Stimulated activated CD4-positive, alpha-beta T cell treated with anti-CD3 and anti-CD28 coated beads, TNF-alpha, amount 100 ng/mL, for 24 hours (primary cell): ENCODE data around the gene SP4.
"Not testable (repeated sequence)": the region's sequence is repeated elsewhere in the genome, so short reads cannot be mapped to it uniquely, and the experiment has no call there.

ENCODE experiments used
- DNase-seq, 3 experiments: peaks; one replicate each; pipeline ENCODE4 v3.0.0-alpha.2; 2020; ENCODE audit warnings: low read depth in 3 of 3

Gene SP4

GRCh38 chr7:21524680-21525079 lies 96.8 kb downstream of the SP4 start:
- no peak for DNase-seq

- DNase-seq: no peak
Observed at GRCh38 chr7:21526007-21526406, 98.1 kb downstream of the SP4 start.

GRCh38 chr7:21526448-21526847 lies 98.6 kb downstream of the SP4 start:
- DNase-seq: no peak

- not testable (repeated sequence) for DNase-seq
Observed at GRCh38 chr7:21532485-21532884, 104.6 kb downstream of the SP4 start.

GRCh38 chr7:21533646-21534045 lies 105.8 kb downstream of the SP4 start:
- DNase-seq: not testable (repeated sequence)

GRCh38 chr7:21536445-21537118 lies 108.7 kb downstream of the SP4 start:
- DNase-seq: not testable (repeated sequence)

- no peak for DNase-seq
Observed at GRCh38 chr7:21538936-21539495, 111.1 kb downstream of the SP4 start.

GRCh38 chr7:21542891-21543527 lies 115.1 kb downstream of the SP4 start, which contains the start of gene DNAH11:
Gene DNAH11 (plus strand): TSS chr7:21543039. CDS start chr7:21543246, 207 bp downstream.
- DNase-seq: peak in 1 of 3 experiments; percentile 45

GRCh38 chr7:21543528-21544302 lies 115.8 kb downstream of the SP4 start:
- DNase-seq: peak in 1 of 3 experiments; percentile 4

- DNase-seq: no peak
Observed at GRCh38 chr7:21544303-21544656, 116.4 kb downstream of the SP4 start.

- no peak for DNase-seq
Observed at GRCh38 chr7:21544715-21545114, 116.8 kb downstream of the SP4 start.

- DNase-seq: no peak
Observed at GRCh38 chr7:21547501-21547900, 119.6 kb downstream of the SP4 start.

- no peak for DNase-seq
Observed at GRCh38 chr7:21548491-21548890, 120.6 kb downstream of the SP4 start.

GRCh38 chr7:21550076-21550475 lies 122.2 kb downstream of the SP4 start:
- no peak for DNase-seq

GRCh38 chr7:21550821-21551531 lies 123.1 kb downstream of the SP4 start:
- DNase-seq: no peak

- no peak for DNase-seq
Observed at GRCh38 chr7:21562385-21562784, 134.5 kb downstream of the SP4 start.
